Activated naive CD4-positive, alpha-beta T cell treated with anti-CD3 and anti-CD28 coated beads, Interleukin-2, amount 50 U/mL, for 24 hours (primary cell): ENCODE results near the gene IFI35.
"Not testable (repeated sequence)": the region's sequence is repeated elsewhere in the genome, so short reads cannot be mapped to it uniquely, and the experiment has no call there.

Source experiments
- H3K27ac Mint-ChIP-seq: one replicate; pipeline ENCODE4 v1.8.0; 2021; ENCODE audit warnings: mild to moderate bottlenecking, mixed read lengths
- H3K27me3 Mint-ChIP-seq: one replicate; pipeline ENCODE4 v1.8.0; 2021; ENCODE audit warnings: mixed read lengths
- H3K36me3 Mint-ChIP-seq: one replicate; pipeline ENCODE4 v1.8.0; 2021; ENCODE audit warnings: mixed read lengths
- H3K4me1 Mint-ChIP-seq: one replicate; pipeline ENCODE4 v1.8.0; 2021; ENCODE audit warnings: mixed read lengths
- H3K4me3 Mint-ChIP-seq: one replicate; pipeline ENCODE4 v1.8.0; 2021; ENCODE audit warnings: mild to moderate bottlenecking, mixed read lengths
- H3K9me3 Mint-ChIP-seq: one replicate; pipeline ENCODE4 v1.8.0; 2021; ENCODE audit warnings: mixed read lengths

The IFI35 gene

GRCh38 chr17:43027091-43028032 is 20.8 kb downstream of the IFI35 start:
- no peaks in the 10 kb centered on the region for H3K36me3 Mint-ChIP-seq
- no peaks in the 10 kb centered on the region for H3K9me3 Mint-ChIP-seq
- H3K4me3 Mint-ChIP-seq = no peak overlapping the region
- H3K27ac Mint-ChIP-seq = no peak overlapping the region
- H3K4me1 Mint-ChIP-seq = peaks cover 9% of the 10 kb centered on the region
- H3K27me3 Mint-ChIP-seq = no peaks in the 10 kb centered on the region

GRCh38 chr17:43028221-43028861 is 21.8 kb downstream of the IFI35 start:
- peaks cover 9% of the 10 kb centered on the region for H3K4me1 Mint-ChIP-seq
- no peak overlapping the region for H3K27ac Mint-ChIP-seq
- no peak overlapping the region for H3K4me3 Mint-ChIP-seq
- no peaks in the 10 kb centered on the region for H3K9me3 Mint-ChIP-seq
- no peaks in the 10 kb centered on the region for H3K27me3 Mint-ChIP-seq
- no peaks in the 10 kb centered on the region for H3K36me3 Mint-ChIP-seq

GRCh38 chr17:43030137-43030767 is 23.7 kb downstream of the IFI35 start:
- Mint-ChIP-seq H3K27ac (no peak overlapping the region), H3K27me3 (no peaks in the 10 kb centered on the region), H3K4me3 (no peak overlapping the region), H3K4me1 (no peaks in the 10 kb centered on the region), H3K36me3 (no peaks in the 10 kb centered on the region), H3K9me3 (no peaks in the 10 kb centered on the region)

- Mint-ChIP-seq H3K4me3 (no peak overlapping the region), H3K27ac (no peak overlapping the region), H3K4me1 (no peaks in the 10 kb centered on the region), H3K9me3 (no peaks in the 10 kb centered on the region), H3K27me3 (no peaks in the 10 kb centered on the region), H3K36me3 (no peaks in the 10 kb centered on the region)
Observed at GRCh38 chr17:43031666-43032065, 25.1 kb downstream of the IFI35 start.

GRCh38 chr17:43033948-43034881 is 27.6 kb downstream of the IFI35 start:
- H3K27me3 Mint-ChIP-seq = no peaks in the 10 kb centered on the region
- H3K27ac Mint-ChIP-seq = no peak overlapping the region
- H3K4me3 Mint-ChIP-seq = no peak overlapping the region
- no peaks in the 10 kb centered on the region for H3K9me3 Mint-ChIP-seq
- no peaks in the 10 kb centered on the region for H3K36me3 Mint-ChIP-seq
- no peaks in the 10 kb centered on the region for H3K4me1 Mint-ChIP-seq

GRCh38 chr17:43034894-43035293 is 28.3 kb downstream of the IFI35 start:
- H3K4me3 Mint-ChIP-seq = no peak overlapping the region
- no peak overlapping the region for H3K27ac Mint-ChIP-seq
- no peaks in the 10 kb centered on the region for H3K4me1 Mint-ChIP-seq
- no peaks in the 10 kb centered on the region for H3K27me3 Mint-ChIP-seq
- H3K36me3 Mint-ChIP-seq = no peaks in the 10 kb centered on the region
- no peaks in the 10 kb centered on the region for H3K9me3 Mint-ChIP-seq

GRCh38 chr17:43039646-43040045 is 33.1 kb downstream of the IFI35 start:
- Mint-ChIP-seq H3K4me3 (no peak overlapping the region), H3K9me3 (no peaks in the 10 kb centered on the region), H3K36me3 (no peaks in the 10 kb centered on the region), H3K4me1 (no peaks in the 10 kb centered on the region), H3K27me3 (no peaks in the 10 kb centered on the region), H3K27ac (no peak overlapping the region)

GRCh38 chr17:43040655-43041054 is 34.1 kb downstream of the IFI35 start:
- Mint-ChIP-seq H3K9me3 (no peaks in the 10 kb centered on the region), H3K36me3 (no peaks in the 10 kb centered on the region), H3K27me3 (no peaks in the 10 kb centered on the region), H3K4me3 (no peak overlapping the region), H3K27ac (no peak overlapping the region), H3K4me1 (no peaks in the 10 kb centered on the region)

GRCh38 chr17:43042025-43042628 is 35.5 kb downstream of the IFI35 start:
- Mint-ChIP-seq H3K27me3 (no peaks in the 10 kb centered on the region), H3K4me3 (no peak overlapping the region), H3K27ac (no peak overlapping the region), H3K4me1 (no peaks in the 10 kb centered on the region), H3K9me3 (no peaks in the 10 kb centered on the region), H3K36me3 (no peaks in the 10 kb centered on the region)

- Mint-ChIP-seq H3K4me1 (no peaks in the 10 kb centered on the region), H3K9me3 (no peaks in the 10 kb centered on the region), H3K27me3 (no peaks in the 10 kb centered on the region), H3K36me3 (no peaks in the 10 kb centered on the region), H3K27ac (no peak overlapping the region), H3K4me3 (no peak overlapping the region)
Observed at GRCh38 chr17:43043307-43043706, 36.7 kb downstream of the IFI35 start.

- Mint-ChIP-seq H3K27ac (no peak overlapping the region), H3K36me3 (no peaks in the 10 kb centered on the region), H3K4me3 (no peak overlapping the region), H3K4me1 (no peaks in the 10 kb centered on the region), H3K9me3 (no peaks in the 10 kb centered on the region), H3K27me3 (no peaks in the 10 kb centered on the region)
Observed at GRCh38 chr17:43044024-43044423, 37.4 kb downstream of the IFI35 start.

GRCh38 chr17:43051969-43052368 is 45.4 kb downstream of the IFI35 start:
- Mint-ChIP-seq H3K27ac (no peak overlapping the region), H3K4me3 (no peak overlapping the region), H3K36me3 (peaks cover 5% of the 10 kb centered on the region), H3K27me3 (no peaks in the 10 kb centered on the region), H3K9me3 (no peaks in the 10 kb centered on the region), H3K4me1 (no peaks in the 10 kb centered on the region)

GRCh38 chr17:43053008-43053407 is 46.4 kb downstream of the IFI35 start:
- H3K27ac Mint-ChIP-seq, H3K4me1 Mint-ChIP-seq, H3K27me3 Mint-ChIP-seq, H3K4me3 Mint-ChIP-seq, H3K36me3 Mint-ChIP-seq, H3K9me3 Mint-ChIP-seq: not testable (repeated sequence)

- peaks cover 7% of the 10 kb centered on the region for H3K36me3 Mint-ChIP-seq
- H3K4me3 Mint-ChIP-seq = no peak overlapping the region
- H3K4me1 Mint-ChIP-seq = no peaks in the 10 kb centered on the region
- no peak overlapping the region for H3K27ac Mint-ChIP-seq
- no peaks in the 10 kb centered on the region for H3K9me3 Mint-ChIP-seq
- no peaks in the 10 kb centered on the region for H3K27me3 Mint-ChIP-seq
Observed at GRCh38 chr17:43056051-43056450, 49.5 kb downstream of the IFI35 start.
